GM19239 (cell line): ENCODE results near the gene FAM9A.

ENCODE experiments used
- DNase-seq: peaks from one replicate; pipeline ENCODE4 v3.0.0; 2011; ENCODE audit warnings: low spot score; ENCODE audit not compliant: insufficient read length
- FAIRE-seq: peaks from 2 replicates; lab custom pipeline; 2011; peaks lifted over from hg19 to GRCh38; lab: Jason Lieb, UNC

Gene FAM9A

DNA sequence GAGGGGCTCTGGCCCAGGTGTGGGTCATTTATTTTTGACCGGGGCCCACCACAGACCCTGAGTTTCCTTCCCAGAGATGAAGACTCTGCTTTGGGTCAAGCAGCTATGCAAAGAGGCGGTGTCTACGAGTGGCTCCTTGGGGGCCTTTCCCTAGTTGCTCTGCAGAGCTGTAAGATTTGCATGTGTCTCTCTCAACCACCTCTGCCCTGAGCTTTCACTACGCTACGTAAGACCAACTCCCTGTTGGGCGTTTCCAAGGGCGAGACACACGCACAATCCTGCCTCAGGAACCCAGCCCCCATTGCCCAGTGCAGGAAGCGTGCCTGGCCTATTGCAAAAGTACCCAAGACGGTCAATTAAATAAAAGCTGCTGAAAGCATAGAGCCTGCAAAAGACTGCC lies 59.2 kb downstream of the FAM9A start:
- FAIRE-seq (no peak), DNase-seq (no peak)
